HG02852 (cell line): Measurements from ENCODE around the gene MEGF11.
"Not testable (repeated sequence)": the region's sequence is repeated elsewhere in the genome, so short reads cannot be mapped to it uniquely, and the experiment has no call there.

Source experiments
- ATAC-seq: cut with Tn5 transposase; IDR thresholded peaks from one replicate; pipeline ENCODE4 v1.9.1; 2021; ENCODE audit warnings: mild to moderate bottlenecking, moderate library complexity; ENCODE audit not compliant: unreplicated experiment

Gene MEGF11

GRCh38 chr15:65908876-65909275 is 344.7 kb downstream of the MEGF11 start:
- no peak for ATAC-seq

GRCh38 chr15:65907661-65908060 is 345.9 kb downstream of the MEGF11 start:
- no peak for ATAC-seq

- ATAC-seq, result no peak
Observed at GRCh38 chr15:65906396-65906795, 347.2 kb downstream of the MEGF11 start.

- ATAC-seq, result no peak
Observed at GRCh38 chr15:65904301-65904700, 349.2 kb downstream of the MEGF11 start.

- ATAC-seq, result no peak
Observed at GRCh38 chr15:65903296-65904073, 350.1 kb downstream of the MEGF11 start.

- ATAC-seq, result peak; percentile 79
Observed at GRCh38 chr15:65902373-65902772, 351.2 kb downstream of the MEGF11 start.

- no peak for ATAC-seq
Observed at GRCh38 chr15:65901836-65902235, 351.7 kb downstream of the MEGF11 start.

GRCh38 chr15:65901336-65901735 is 352.2 kb downstream of the MEGF11 start:
- ATAC-seq, result no peak

- ATAC-seq, result no peak
Observed at GRCh38 chr15:65900488-65900887, 353.1 kb downstream of the MEGF11 start.

- no peak for ATAC-seq
Observed at GRCh38 chr15:65896236-65896635, 357.3 kb downstream of the MEGF11 start.

GRCh38 chr15:65893060-65893459 is 360.5 kb downstream of the MEGF11 start:
- ATAC-seq, result no peak

- no peak for ATAC-seq
Observed at GRCh38 chr15:65888981-65889380, 364.6 kb downstream of the MEGF11 start.

- no peak for ATAC-seq
Observed at GRCh38 chr15:65887565-65887964, 366.0 kb downstream of the MEGF11 start.

GRCh38 chr15:65885668-65886218 is 367.8 kb downstream of the MEGF11 start:
- ATAC-seq, result no peak

GRCh38 chr15:65884511-65884910 is 369.0 kb downstream of the MEGF11 start:
- ATAC-seq, result no peak

GRCh38 chr15:65883571-65883970 is 370.0 kb downstream of the MEGF11 start:
- no peak for ATAC-seq

GRCh38 chr15:65881766-65882434 is 371.6 kb downstream of the MEGF11 start:
- ATAC-seq, result no peak

- no peak for ATAC-seq
Observed at GRCh38 chr15:65877749-65878148, 375.8 kb downstream of the MEGF11 start.

- no peak for ATAC-seq
Observed at GRCh38 chr15:65875458-65875857, 378.1 kb downstream of the MEGF11 start.

GRCh38 chr15:65873256-65873655 is 380.3 kb downstream of the MEGF11 start:
- no peak for ATAC-seq

- ATAC-seq, result not testable (repeated sequence)
Observed at GRCh38 chr15:65872596-65872995, 381.0 kb downstream of the MEGF11 start.

- not testable (repeated sequence) for ATAC-seq
Observed at GRCh38 chr15:65871886-65872285, 381.7 kb downstream of the MEGF11 start.
